Lower leg skin (tissue), 3 donors: Measurements from ENCODE around the gene NIPAL3.

ENCODE experiments used
- CTCF ChIP-seq, 3 donors: fragments of 450-650 bp; IDR thresholded peaks; one replicate each; pipeline ENCODE4 v1.5.1; 2016; ENCODE audit warnings: antibody characterized with exemption in 3 of 3, mild to moderate bottlenecking in 3 of 3, moderate library complexity in 2 of 3
- POLR2A ChIP-seq, 2 donors: fragments of 450-650 bp; IDR thresholded peaks; one replicate each; pipeline ENCODE4 v1.6.1; 2016 to 2017; ENCODE audit warnings: antibody characterized with exemption in 2 of 2, mild to moderate bottlenecking in 1 of 2, moderate library complexity in 1 of 2

DNA sequence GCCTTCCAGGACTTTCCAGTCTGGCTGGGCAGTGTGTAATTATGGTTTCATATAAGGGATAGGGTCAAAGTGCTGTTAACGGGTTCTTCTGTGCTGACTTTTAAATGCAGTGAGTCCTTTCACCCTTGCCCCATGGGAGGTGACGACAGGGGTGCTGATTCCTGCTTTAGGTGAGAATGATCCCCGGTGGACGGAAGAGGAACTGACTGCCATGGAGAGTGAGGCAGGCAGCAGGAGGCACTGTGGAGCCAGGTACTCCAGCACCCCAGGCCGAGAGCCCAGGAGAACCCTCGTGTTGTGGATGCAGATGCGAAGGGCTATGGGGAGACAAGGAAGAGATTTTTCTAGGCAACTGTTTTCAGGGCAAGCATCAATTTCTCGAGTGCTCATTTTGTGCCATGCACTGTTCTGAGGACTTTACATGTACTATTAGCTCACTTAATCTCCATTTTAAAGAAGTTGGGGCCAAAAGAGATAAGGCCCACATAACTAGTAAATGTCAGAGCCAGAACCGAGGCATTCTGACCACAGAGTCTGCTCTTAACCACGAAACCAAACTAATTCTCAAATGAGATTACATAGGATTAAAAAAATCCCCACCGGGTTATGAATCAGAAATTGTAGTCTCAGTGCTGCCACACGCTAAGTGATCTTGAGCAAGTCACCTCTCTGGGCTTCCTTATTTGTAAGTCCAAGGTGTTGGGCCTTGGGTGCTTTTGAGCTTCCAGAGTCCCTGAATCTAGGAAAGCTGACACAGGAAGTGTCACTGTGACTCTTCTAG is 30.3 kb upstream of the NIPAL3 start:
- TF ChIP-seq CTCF (IDR thresholded peaks at IDR 0.05) (no peak), POLR2A (IDR thresholded peaks at IDR 0.05) (no peak)
